Loucy (cell line): ENCODE results near the gene ZBED4.

Experiments used
- EZH2phosphoT487 ChIP-seq: fragments of 200-600 bp; IDR thresholded peaks from 2 replicates; pipeline ENCODE4 v1.6.1; 2018; ENCODE audit warnings: antibody characterized with exemption, mild to moderate bottlenecking, moderate library complexity, borderline replicate concordance
- TF ChIP-seq, protein P1 (sequence below): fragments of 200-600 bp; sonication (generic); conservative IDR thresholded peaks from 2 replicates; pipeline ENCODE4 v1.5.1; 2014; ENCODE audit warnings: mild to moderate bottlenecking, antibody characterized with exemption, low read length

DNA sequence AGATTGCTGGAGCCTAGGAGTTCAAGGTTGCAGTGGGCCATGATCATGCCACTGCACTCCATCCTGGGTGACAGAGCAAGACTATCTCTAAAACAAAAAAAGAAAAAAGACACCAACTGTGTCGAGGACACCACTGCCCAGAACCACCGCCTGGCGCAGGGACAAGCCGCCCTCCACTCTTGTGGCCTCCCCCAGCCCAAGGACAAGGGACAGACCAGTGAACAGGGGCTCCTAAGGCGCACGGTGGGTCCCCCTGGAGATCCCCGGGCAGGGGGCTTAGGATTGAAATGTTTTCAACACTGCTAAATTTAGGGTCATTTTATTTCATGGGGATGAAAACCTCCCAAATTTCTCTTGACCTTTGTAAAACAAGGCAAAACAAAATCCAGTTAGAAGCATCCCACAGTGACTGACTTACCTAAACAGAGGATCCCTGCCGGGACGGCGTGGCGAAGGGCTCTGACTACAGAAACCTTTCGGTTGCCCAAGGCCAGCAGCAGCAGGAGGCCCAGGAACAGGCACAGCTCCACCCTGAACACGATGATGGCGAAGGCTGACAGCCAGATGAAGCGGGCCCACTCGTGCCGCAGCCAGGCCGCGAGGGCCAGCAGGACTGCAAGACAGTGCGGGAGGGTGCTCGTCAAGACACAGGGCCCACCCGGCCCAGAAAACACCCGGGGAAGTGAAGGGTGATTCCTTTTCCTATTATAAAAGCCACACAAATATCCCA lies 56.0 kb downstream of the ZBED4 start:
- TF ChIP-seq, protein P1, sequence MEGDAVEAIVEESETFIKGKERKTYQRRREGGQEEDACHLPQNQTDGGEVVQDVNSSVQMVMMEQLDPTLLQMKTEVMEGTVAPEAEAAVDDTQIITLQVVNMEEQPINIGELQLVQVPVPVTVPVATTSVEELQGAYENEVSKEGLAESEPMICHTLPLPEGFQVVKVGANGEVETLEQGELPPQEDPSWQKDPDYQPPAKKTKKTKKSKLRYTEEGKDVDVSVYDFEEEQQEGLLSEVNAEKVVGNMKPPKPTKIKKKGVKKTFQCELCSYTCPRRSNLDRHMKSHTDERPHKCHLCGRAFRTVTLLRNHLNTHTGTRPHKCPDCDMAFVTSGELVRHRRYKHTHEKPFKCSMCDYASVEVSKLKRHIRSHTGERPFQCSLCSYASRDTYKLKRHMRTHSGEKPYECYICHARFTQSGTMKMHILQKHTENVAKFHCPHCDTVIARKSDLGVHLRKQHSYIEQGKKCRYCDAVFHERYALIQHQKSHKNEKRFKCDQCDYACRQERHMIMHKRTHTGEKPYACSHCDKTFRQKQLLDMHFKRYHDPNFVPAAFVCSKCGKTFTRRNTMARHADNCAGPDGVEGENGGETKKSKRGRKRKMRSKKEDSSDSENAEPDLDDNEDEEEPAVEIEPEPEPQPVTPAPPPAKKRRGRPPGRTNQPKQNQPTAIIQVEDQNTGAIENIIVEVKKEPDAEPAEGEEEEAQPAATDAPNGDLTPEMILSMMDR, result no peak
- TF ChIP-seq EZH2phosphoT487, result no peak
